Cardiac fibroblast (primary cell): Measurements from ENCODE around the gene SIAH2.

ENCODE experiments used
- DNase-seq, 2 donors: peaks; one replicate each; pipeline versions ENCODE4 v3.0.0 to v3.0.0-alpha.2; 2010; ENCODE audit warnings: low read depth in 2 of 2
- H3K4me3 ChIP-seq, 2 donors: replicated peaks in 1 of 2; 1 replicate in 1 of 2; 2 replicates in 1 of 2; pipeline ENCODE4 v1.5.1; 2011; ENCODE audit warnings: low read depth in 2 of 2, low read length in 2 of 2, mild to moderate bottlenecking in 2 of 2, moderate library complexity in 1 of 2
- CTCF ChIP-seq: IDR thresholded peaks from one replicate; pipeline ENCODE4 v1.5.1; 2011; ENCODE audit warnings: low read depth, mild to moderate bottlenecking, low read length, inconsistent platforms

SIAH2 gene

GRCh38 chr3:150741497-150742140 lies 21.4 kb downstream of the SIAH2 start:
- no peak for DNase-seq
- H3K4me3 ChIP-seq, result no peak overlapping the region
- TF ChIP-seq CTCF, result no peak

- DNase-seq, result no peak
- H3K4me3 ChIP-seq, result no peak overlapping the region
- no peak for TF ChIP-seq CTCF
Observed at GRCh38 chr3:150740733-150741496, 22.1 kb downstream of the SIAH2 start.

- no peak for TF ChIP-seq CTCF
- DNase-seq, result no peak
- H3K4me3 ChIP-seq, result no peak overlapping the region
Observed at GRCh38 chr3:150739877-150740645, 22.9 kb downstream of the SIAH2 start.

GRCh38 chr3:150739200-150739863 lies 23.6 kb downstream of the SIAH2 start:
- no peak for TF ChIP-seq CTCF
- no peak for DNase-seq
- H3K4me3 ChIP-seq, result no peak overlapping the region

GRCh38 chr3:150738688-150739087 lies 24.3 kb downstream of the SIAH2 start:
- no peak for TF ChIP-seq CTCF
- no peak overlapping the region for H3K4me3 ChIP-seq
- DNase-seq, result peak in 1 of 2 donors; percentile 54

GRCh38 chr3:150737874-150738679 lies 24.9 kb downstream of the SIAH2 start:
- DNase-seq, result peak; percentile 60 to 64
- no peak overlapping the region for H3K4me3 ChIP-seq
- no peak for TF ChIP-seq CTCF
